Measurements from ENCODE around the gene PIK3IP1.

DNA sequence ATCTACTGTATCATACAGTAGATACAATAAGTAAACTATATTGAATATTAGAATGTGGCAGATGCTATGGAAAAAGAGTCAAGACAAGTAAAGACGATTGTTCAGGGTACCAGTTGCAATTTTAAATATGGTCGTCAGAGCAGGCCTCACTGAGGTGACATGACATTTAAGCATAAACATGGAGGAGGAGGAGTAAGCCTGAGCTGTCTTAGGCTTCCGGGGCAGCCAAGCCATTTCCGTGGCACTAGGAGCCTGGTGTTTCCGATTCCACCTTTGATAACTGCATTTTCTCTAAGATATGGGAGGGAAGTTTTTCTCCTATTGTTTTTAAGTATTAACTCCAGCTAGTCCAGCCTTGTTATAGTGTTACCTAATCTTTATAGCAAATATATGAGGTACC, 14.5 kb downstream of the PIK3IP1 start:
- no peak for TF ChIP-seq POLR2AphosphoS5 (IDR thresholded peaks at IDR 0.05; ENCODE audit: insufficient read depth in 1 of 2, low read depth in 1 of 2)
- TF ChIP-seq, protein P1, sequence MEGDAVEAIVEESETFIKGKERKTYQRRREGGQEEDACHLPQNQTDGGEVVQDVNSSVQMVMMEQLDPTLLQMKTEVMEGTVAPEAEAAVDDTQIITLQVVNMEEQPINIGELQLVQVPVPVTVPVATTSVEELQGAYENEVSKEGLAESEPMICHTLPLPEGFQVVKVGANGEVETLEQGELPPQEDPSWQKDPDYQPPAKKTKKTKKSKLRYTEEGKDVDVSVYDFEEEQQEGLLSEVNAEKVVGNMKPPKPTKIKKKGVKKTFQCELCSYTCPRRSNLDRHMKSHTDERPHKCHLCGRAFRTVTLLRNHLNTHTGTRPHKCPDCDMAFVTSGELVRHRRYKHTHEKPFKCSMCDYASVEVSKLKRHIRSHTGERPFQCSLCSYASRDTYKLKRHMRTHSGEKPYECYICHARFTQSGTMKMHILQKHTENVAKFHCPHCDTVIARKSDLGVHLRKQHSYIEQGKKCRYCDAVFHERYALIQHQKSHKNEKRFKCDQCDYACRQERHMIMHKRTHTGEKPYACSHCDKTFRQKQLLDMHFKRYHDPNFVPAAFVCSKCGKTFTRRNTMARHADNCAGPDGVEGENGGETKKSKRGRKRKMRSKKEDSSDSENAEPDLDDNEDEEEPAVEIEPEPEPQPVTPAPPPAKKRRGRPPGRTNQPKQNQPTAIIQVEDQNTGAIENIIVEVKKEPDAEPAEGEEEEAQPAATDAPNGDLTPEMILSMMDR (IDR thresholded peaks at IDR 0.05), result no peak
